Measurements from ENCODE around the gene ENTPD8. TPM values are rescaled to one million over a fixed set of nuclear protein-coding genes. Genes with fewer than 3 reads are reported as not detected.

Gene ENTPD8
- total and polyA plus RNA-seq, 2 donors (not counting 1 experiment from before 2014, with no cell fraction given): under 0.01 TPM; not detected in 1

DNA sequence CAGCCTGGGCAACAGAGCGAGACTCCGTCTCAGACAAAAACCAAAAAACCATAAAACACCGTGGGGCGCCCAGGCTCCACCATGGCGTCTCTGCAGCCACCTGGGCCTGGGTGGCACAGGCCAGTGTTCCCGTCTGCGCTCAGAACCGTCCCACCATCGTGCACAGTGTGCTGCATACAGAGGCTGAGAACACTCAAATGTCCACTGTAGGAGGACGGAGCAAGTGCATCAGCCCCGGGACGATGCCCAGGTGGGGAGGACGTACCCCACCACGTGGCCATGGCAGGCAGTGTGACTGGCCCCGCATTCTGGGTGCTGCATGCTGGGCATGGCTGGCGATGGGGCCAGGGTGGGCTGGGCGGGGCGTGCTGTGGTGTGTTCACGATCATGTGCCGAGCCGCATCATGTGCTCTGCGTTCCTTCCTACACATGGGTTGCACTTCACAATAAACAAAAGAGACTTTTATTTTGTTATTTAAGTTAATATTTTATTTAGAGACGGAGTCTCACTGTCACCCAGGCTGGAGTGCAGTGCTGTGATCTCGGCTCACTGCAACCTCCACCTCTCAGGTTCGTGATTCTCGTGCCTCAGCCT lies 56.0 kb downstream of the ENTPD8 start:
- TF ChIP-seq, protein P1, sequence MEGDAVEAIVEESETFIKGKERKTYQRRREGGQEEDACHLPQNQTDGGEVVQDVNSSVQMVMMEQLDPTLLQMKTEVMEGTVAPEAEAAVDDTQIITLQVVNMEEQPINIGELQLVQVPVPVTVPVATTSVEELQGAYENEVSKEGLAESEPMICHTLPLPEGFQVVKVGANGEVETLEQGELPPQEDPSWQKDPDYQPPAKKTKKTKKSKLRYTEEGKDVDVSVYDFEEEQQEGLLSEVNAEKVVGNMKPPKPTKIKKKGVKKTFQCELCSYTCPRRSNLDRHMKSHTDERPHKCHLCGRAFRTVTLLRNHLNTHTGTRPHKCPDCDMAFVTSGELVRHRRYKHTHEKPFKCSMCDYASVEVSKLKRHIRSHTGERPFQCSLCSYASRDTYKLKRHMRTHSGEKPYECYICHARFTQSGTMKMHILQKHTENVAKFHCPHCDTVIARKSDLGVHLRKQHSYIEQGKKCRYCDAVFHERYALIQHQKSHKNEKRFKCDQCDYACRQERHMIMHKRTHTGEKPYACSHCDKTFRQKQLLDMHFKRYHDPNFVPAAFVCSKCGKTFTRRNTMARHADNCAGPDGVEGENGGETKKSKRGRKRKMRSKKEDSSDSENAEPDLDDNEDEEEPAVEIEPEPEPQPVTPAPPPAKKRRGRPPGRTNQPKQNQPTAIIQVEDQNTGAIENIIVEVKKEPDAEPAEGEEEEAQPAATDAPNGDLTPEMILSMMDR (conservative IDR thresholded peaks at IDR 0.05 in 1 of 2, IDR thresholded peaks at IDR 0.05 in 1 of 2; ENCODE audit: low read depth in 1 of 2, low read length in 2 of 2): no peak
- TF ChIP-seq EZH2 (IDR thresholded peaks at IDR 0.05; ENCODE audit: low read length, missing control alignments): no peak
- no peak overlapping the region for H3K4me2 ChIP-seq (ENCODE audit: extremely low read depth, insufficient read depth, low read length)
- no peaks in the 10 kb centered on the region for H3K27me3 ChIP-seq (ENCODE audit: control insufficient read depth, insufficient read depth, low read length)
- H2AFZ ChIP-seq (ENCODE audit: low read length): no peak overlapping the region
- H3K4me3 ChIP-seq (replicated peaks in 1 of 4; ENCODE audit: control extremely low read depth in 1 of 4, insufficient read depth in 1 of 4, low read depth in 3 of 4, low read length in 4 of 4): no peak overlapping the region
- no peak for DNase-seq (ENCODE audit: low read depth in 2 of 2)
- no peaks in the 10 kb centered on the region for H4K20me1 ChIP-seq (ENCODE audit: control insufficient read depth, extremely low read depth, insufficient read depth, low read length)
- no peaks in the 10 kb centered on the region for H3K9me3 ChIP-seq (ENCODE audit: control insufficient read depth, insufficient read depth, low read depth, low read length)
- no peaks in the 10 kb centered on the region for H3K79me2 ChIP-seq (ENCODE audit: control insufficient read depth, insufficient read depth, low read length)
- H3K9ac ChIP-seq (ENCODE audit: insufficient read depth, low read length): no peak overlapping the region
- H3K4me1 ChIP-seq (ENCODE audit: control insufficient read depth, extremely low read depth, insufficient read depth, low read length): no peaks in the 10 kb centered on the region
- H3K36me3 ChIP-seq (ENCODE audit: control insufficient read depth, insufficient read depth, low read length): no peaks in the 10 kb centered on the region
- H3K27ac ChIP-seq (ENCODE audit: insufficient read depth, low read length): no peak overlapping the region

Other genes with a start within 250 kb of the ENTPD8 start
- 5.1 and 5.8 TPM in 2 replicates for gene TPRN, start 240.6 kb downstream of the ENTPD8 start, total RNA-seq
- 1.6 and 2.3 TPM in 2 replicates for gene TPRN, start 240.6 kb downstream of the ENTPD8 start, polyA plus RNA-seq
- gene TMEM203, start 235.7 kb downstream of the ENTPD8 start, total RNA-seq: 36.2 and 36.3 TPM in 2 replicates
- gene TMEM203, start 235.7 kb downstream of the ENTPD8 start, polyA plus RNA-seq: 38.6 and 44.9 TPM in 2 replicates
- gene NDOR1, start 235.7 kb downstream of the ENTPD8 start, total RNA-seq: 2.6 and 3.1 TPM in 2 replicates
- 2.4 and 5.6 TPM in 2 replicates for gene NDOR1, start 235.7 kb downstream of the ENTPD8 start, polyA plus RNA-seq
- gene RNF208, start 219.1 kb downstream of the ENTPD8 start, total RNA-seq: 0.26 and 0.33 TPM in 2 replicates
- 0.14 and 0.34 TPM in 2 replicates for gene RNF208, start 219.1 kb downstream of the ENTPD8 start, polyA plus RNA-seq
- 0.51 and 0.66 TPM in 2 replicates for gene CYSRT1, start 216.2 kb downstream of the ENTPD8 start, total RNA-seq
- 0.19 and 0.25 TPM in 2 replicates for gene CYSRT1, start 216.2 kb downstream of the ENTPD8 start, polyA plus RNA-seq
- under 0.01 TPM in 1 of 2 replicates, not detected in the other for gene RNF224, start 213.9 kb downstream of the ENTPD8 start, total RNA-seq
- gene RNF224, start 213.9 kb downstream of the ENTPD8 start, polyA plus RNA-seq: not detected in 2 replicates
- not detected in 2 replicates for gene SLC34A3, start 210.5 kb downstream of the ENTPD8 start, total RNA-seq
- gene SLC34A3, start 210.5 kb downstream of the ENTPD8 start, polyA plus RNA-seq: not detected in 2 replicates
- gene TUBB4B, start 200.1 kb downstream of the ENTPD8 start, total RNA-seq: 106 and 111 TPM in 2 replicates
- 332 and 663 TPM in 2 replicates for gene TUBB4B, start 200.1 kb downstream of the ENTPD8 start, polyA plus RNA-seq
- not detected in 2 replicates for gene STPG3, start 190.1 kb downstream of the ENTPD8 start, total RNA-seq
- not detected in 2 replicates for gene STPG3, start 190.1 kb downstream of the ENTPD8 start, polyA plus RNA-seq
- 40.6 and 50.0 TPM in 2 replicates for gene NELFB, start 186.0 kb downstream of the ENTPD8 start, total RNA-seq
- gene NELFB, start 186.0 kb downstream of the ENTPD8 start, polyA plus RNA-seq: 23.5 and 32.7 TPM in 2 replicates
- gene TOR4A, start 163.6 kb downstream of the ENTPD8 start, total RNA-seq: 12.6 and 22.1 TPM in 2 replicates
- gene TOR4A, start 163.6 kb downstream of the ENTPD8 start, polyA plus RNA-seq: 3.3 and 11.3 TPM in 2 replicates
- under 0.01 TPM in 1 of 2 replicates, not detected in the other for gene NRARP, start 139.1 kb downstream of the ENTPD8 start, total RNA-seq
- gene NRARP, start 139.1 kb downstream of the ENTPD8 start, polyA plus RNA-seq: 0.07 TPM in 2 replicates
- 7.4 and 13.0 TPM in 2 replicates for gene EXD3, start 18.2 kb downstream of the ENTPD8 start, total RNA-seq
- gene EXD3, start 18.2 kb downstream of the ENTPD8 start, polyA plus RNA-seq: 1.7 and 2.6 TPM in 2 replicates
- gene NOXA1, start 18.0 kb downstream of the ENTPD8 start, total RNA-seq: 0.66 and 0.77 TPM in 2 replicates
- gene NOXA1, start 18.0 kb downstream of the ENTPD8 start, polyA plus RNA-seq: 0.08 TPM in 1 of 2 replicates, not detected in the other
- gene NSMF, start 18.0 kb upstream of the ENTPD8 start, total RNA-seq: 10.8 and 13.4 TPM in 2 replicates
- gene NSMF, start 18.0 kb upstream of the ENTPD8 start, polyA plus RNA-seq: 15.0 and 22.8 TPM in 2 replicates
- gene PNPLA7, start 109.0 kb upstream of the ENTPD8 start, total RNA-seq: 1.3 and 3.0 TPM in 2 replicates
- 0.20 and 0.23 TPM in 2 replicates for gene PNPLA7, start 109.0 kb upstream of the ENTPD8 start, polyA plus RNA-seq
- gene MRPL41, start 110.5 kb upstream of the ENTPD8 start, total RNA-seq: 41.3 and 53.2 TPM in 2 replicates
- gene MRPL41, start 110.5 kb upstream of the ENTPD8 start, polyA plus RNA-seq: 10.9 and 15.2 TPM in 2 replicates
- gene DPH7, start 137.6 kb upstream of the ENTPD8 start, total RNA-seq: 17.2 and 20.6 TPM in 2 replicates
- gene DPH7, start 137.6 kb upstream of the ENTPD8 start, polyA plus RNA-seq: 15.7 and 17.0 TPM in 2 replicates
- gene ZMYND19, start 149.2 kb upstream of the ENTPD8 start, total RNA-seq: 11.2 and 14.1 TPM in 2 replicates
- gene ZMYND19, start 149.2 kb upstream of the ENTPD8 start, polyA plus RNA-seq: 12.7 and 20.4 TPM in 2 replicates
- gene ARRDC1, start 164.3 kb upstream of the ENTPD8 start, total RNA-seq: 11.0 and 17.2 TPM in 2 replicates
- gene ARRDC1, start 164.3 kb upstream of the ENTPD8 start, polyA plus RNA-seq: 8.3 and 11.8 TPM in 2 replicates
- gene EHMT1, start 177.6 kb upstream of the ENTPD8 start, total RNA-seq: 34.4 and 48.6 TPM in 2 replicates
- 22.4 and 26.3 TPM in 2 replicates for gene EHMT1, start 177.6 kb upstream of the ENTPD8 start, polyA plus RNA-seq

Data from fibroblast of lung (primary cell).